ENCODE data around the gene COX6A2.
A peak's percentile ranks its signal among the peaks of the same experiment; 100 is the strongest.

COX6A2 gene

GRCh38 chr16:31428279-31428597 is at the start of gene COX6A2:
COX6A2 (minus strand) TSS chr16:31428360; CDS start chr16:31428325, 35 bp downstream.
- DNase-seq (ENCODE audit: low spot score) = no peak

- no peak for DNase-seq (ENCODE audit: low spot score)
Observed at GRCh38 chr16:31477220-31478216, 49.4 kb upstream of the COX6A2 start.

- no peak for DNase-seq (ENCODE audit: low spot score)
Observed at GRCh38 chr16:31476303-31477219, 48.4 kb upstream of the COX6A2 start.

- DNase-seq (ENCODE audit: low spot score) = no peak
Observed at GRCh38 chr16:31475946-31476302, 47.8 kb upstream of the COX6A2 start.

GRCh38 chr16:31474773-31475738 is 46.9 kb upstream of the COX6A2 start:
- DNase-seq (ENCODE audit: low spot score) = no peak

- DNase-seq (ENCODE audit: low spot score) = peak; percentile 93
Observed at GRCh38 chr16:31474173-31474714, 46.1 kb upstream of the COX6A2 start.

GRCh38 chr16:31473264-31473984 is 45.3 kb upstream of the COX6A2 start:
- no peak for DNase-seq (ENCODE audit: low spot score)

GRCh38 chr16:31472709-31473203 is 44.6 kb upstream of the COX6A2 start:
- peak; percentile 98 for DNase-seq (ENCODE audit: low spot score)

GRCh38 chr16:31471875-31472708 is 43.9 kb upstream of the COX6A2 start, which contains the start of gene TGFB1I1:
TGFB1I1 (plus strand) TSS chr16:31472152; CDS start chr16:31472189, 37 bp downstream.
- DNase-seq (ENCODE audit: low spot score) = peak; percentile 91

GRCh38 chr16:31471241-31471874 is 43.2 kb upstream of the COX6A2 start:
- DNase-seq (ENCODE audit: low spot score) = peak; percentile 21

- DNase-seq (ENCODE audit: low spot score) = no peak
Observed at GRCh38 chr16:31470615-31471014, 42.5 kb upstream of the COX6A2 start.

- DNase-seq (ENCODE audit: low spot score) = no peak
Observed at GRCh38 chr16:31467858-31468257, 39.7 kb upstream of the COX6A2 start.

- DNase-seq (ENCODE audit: low spot score) = peak; percentile 5
Observed at GRCh38 chr16:31467151-31467773, 39.1 kb upstream of the COX6A2 start.

- DNase-seq (ENCODE audit: low spot score) = no peak
Observed at GRCh38 chr16:31466381-31466841, 38.3 kb upstream of the COX6A2 start.

GRCh38 chr16:31465788-31466370 is 37.7 kb upstream of the COX6A2 start:
- DNase-seq (ENCODE audit: low spot score) = no peak

GRCh38 chr16:31464781-31465260 is 36.7 kb upstream of the COX6A2 start:
- DNase-seq (ENCODE audit: low spot score) = no peak

- DNase-seq (ENCODE audit: low spot score) = no peak
Observed at GRCh38 chr16:31464348-31464769, 36.2 kb upstream of the COX6A2 start.

All from AG08395 (cell line).